Urothelium cell line (cell line): ENCODE results near the gene MINDY2.
"Not testable (repeated sequence)": the region's sequence is repeated elsewhere in the genome, so short reads cannot be mapped to it uniquely, and the experiment has no call there.

Experiments used
- DNase-seq: peaks from one replicate; pipeline ENCODE4 v3.0.0; 2011; ENCODE audit warnings: low spot score, mixed read lengths
- FAIRE-seq: peaks from 2 replicates; lab custom pipeline; 2011; peaks lifted over from hg19 to GRCh38; lab: Jason Lieb, UNC

Gene MINDY2

GRCh38 chr15:58823267-58823666 lies 52.2 kb downstream of the MINDY2 start:
- not testable (repeated sequence) for DNase-seq, FAIRE-seq

- FAIRE-seq, result no peak
- DNase-seq, result no peak
Measured at GRCh38 chr15:58830556-58830955, 59.5 kb downstream of the MINDY2 start.

- FAIRE-seq, DNase-seq: not testable (repeated sequence)
Measured at GRCh38 chr15:58833681-58834426, 62.8 kb downstream of the MINDY2 start.

- no peak for FAIRE-seq
- DNase-seq, result peak; percentile 13
Measured at GRCh38 chr15:58839485-58839884, 68.4 kb downstream of the MINDY2 start.

- DNase-seq (no peak), FAIRE-seq (no peak)
Measured at GRCh38 chr15:58840048-58840447, 68.9 kb downstream of the MINDY2 start.

- no peak for DNase-seq
- FAIRE-seq, result no peak
Measured at GRCh38 chr15:58842713-58843396, 71.8 kb downstream of the MINDY2 start.

- not testable (repeated sequence) for FAIRE-seq, DNase-seq
Measured at GRCh38 chr15:58851205-58851604, 80.1 kb downstream of the MINDY2 start.

- DNase-seq (no peak), FAIRE-seq (no peak)
Measured at GRCh38 chr15:58852347-58852746, 81.2 kb downstream of the MINDY2 start.

GRCh38 chr15:58854593-58854992 lies 83.5 kb downstream of the MINDY2 start:
- FAIRE-seq (no peak), DNase-seq (no peak)

- DNase-seq (no peak), FAIRE-seq (no peak)
Measured at GRCh38 chr15:58856086-58856485, 85.0 kb downstream of the MINDY2 start.

- not testable (repeated sequence) for DNase-seq, FAIRE-seq
Measured at GRCh38 chr15:58856621-58857020, 85.5 kb downstream of the MINDY2 start.

- no peak for DNase-seq
- FAIRE-seq, result no peak
Measured at GRCh38 chr15:58862326-58862725, 91.2 kb downstream of the MINDY2 start.

- DNase-seq (no peak), FAIRE-seq (no peak)
Measured at GRCh38 chr15:58864602-58865424, 93.7 kb downstream of the MINDY2 start.

GRCh38 chr15:58865425-58865880 lies 94.4 kb downstream of the MINDY2 start:
- no peak for FAIRE-seq
- no peak for DNase-seq

GRCh38 chr15:58867926-58868325 lies 96.8 kb downstream of the MINDY2 start:
- no peak for FAIRE-seq

GRCh38 chr15:58870451-58870850 lies 99.3 kb downstream of the MINDY2 start:
- DNase-seq (no peak), FAIRE-seq (no peak)

More at GRCh38 chr15:58867926-58868325, 96.8 kb downstream of the MINDY2 start:
- DNase-seq, result no peak

GRCh38 chr15:58873267-58873666 lies 102.2 kb downstream of the MINDY2 start:
- DNase-seq (no peak), FAIRE-seq (no peak)

GRCh38 chr15:58875343-58875742 lies 104.2 kb downstream of the MINDY2 start:
- no peak for FAIRE-seq
- DNase-seq, result no peak

GRCh38 chr15:58876306-58877106 lies 105.4 kb downstream of the MINDY2 start:
- FAIRE-seq (no peak), DNase-seq (no peak)
